GM23338 (cell line): ENCODE measurements around the gene FOXC2.

Source experiments
- CREB1 ChIP-seq: fragments of 250-450 bp; sonication (Bioruptor Pico); IDR thresholded peaks from 2 replicates; pipeline ENCODE4 v1.5.0; 2020; ENCODE audit warnings: low read depth, mild to moderate bottlenecking, moderate library complexity
- ETS1 ChIP-seq: IDR thresholded peaks from 2 replicates; pipeline ENCODE4 v1.6.1; 2016; ENCODE audit warnings: antibody characterized with exemption
- EZH2 ChIP-seq: fragments of 200-600 bp; sonication (generic); IDR thresholded peaks from one replicate; pipeline ENCODE4 v1.8.0; 2017; ENCODE audit warnings: antibody characterized with exemption, mild to moderate bottlenecking, low read depth; ENCODE audit not compliant: unreplicated experiment
- EZH2phosphoT487 ChIP-seq: fragments of 200-600 bp; sonication (generic); IDR thresholded peaks from one replicate; pipeline ENCODE4 v1.8.1; 2018; ENCODE audit warnings: antibody characterized with exemption; ENCODE audit not compliant: unreplicated experiment
- JUNB ChIP-seq: IDR thresholded peaks from one replicate; pipeline ENCODE4 v1.6.1; 2016; ENCODE audit warnings: antibody characterized with exemption; ENCODE audit not compliant: unreplicated experiment
- POLR2AphosphoS5 ChIP-seq: IDR thresholded peaks from 2 replicates; pipeline ENCODE4 v1.6.1; 2016; ENCODE audit warnings: antibody characterized with exemption, low read depth
- ZNF114 ChIP-seq: fragments of 250-450 bp; sonication (Bioruptor Pico); IDR thresholded peaks from 2 replicates; pipeline ENCODE4 v1.5.0; 2020; ENCODE audit warnings: mild to moderate bottlenecking, moderate library complexity
- TF ChIP-seq, protein P1 (sequence below), 2 experiments: fragments of 200-600 bp in 1 of 2; sonication (generic) in 1 of 2; conservative IDR thresholded peaks; 2 replicates each; pipeline versions ENCODE4 v1.5.1 to v1.6.1; 2016 to 2017; ENCODE audit warnings: antibody characterized with exemption in 2 of 2, low read depth in 2 of 2, mild to moderate bottlenecking in 2 of 2, moderate library complexity in 1 of 2

DNA sequence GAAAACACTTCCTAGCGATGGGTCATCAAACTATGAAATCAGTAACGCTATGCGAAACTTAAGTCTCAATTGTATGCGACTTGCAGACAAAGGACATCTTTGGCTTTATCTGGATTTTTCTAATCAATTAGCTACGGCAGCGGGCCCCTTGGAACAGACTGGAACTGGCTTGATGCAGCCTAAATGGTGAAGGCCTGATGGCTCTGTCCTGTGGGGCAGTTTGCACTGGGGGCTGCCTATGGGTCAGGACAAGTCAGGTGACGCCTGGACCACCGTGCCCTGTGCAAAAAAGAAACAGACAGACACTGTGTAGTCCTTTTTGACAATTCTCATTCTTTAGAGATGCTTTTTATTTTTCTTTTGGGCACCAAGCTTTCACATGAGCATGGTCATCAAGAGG lies 33.6 kb upstream of the FOXC2 start:
- TF ChIP-seq, protein P1, sequence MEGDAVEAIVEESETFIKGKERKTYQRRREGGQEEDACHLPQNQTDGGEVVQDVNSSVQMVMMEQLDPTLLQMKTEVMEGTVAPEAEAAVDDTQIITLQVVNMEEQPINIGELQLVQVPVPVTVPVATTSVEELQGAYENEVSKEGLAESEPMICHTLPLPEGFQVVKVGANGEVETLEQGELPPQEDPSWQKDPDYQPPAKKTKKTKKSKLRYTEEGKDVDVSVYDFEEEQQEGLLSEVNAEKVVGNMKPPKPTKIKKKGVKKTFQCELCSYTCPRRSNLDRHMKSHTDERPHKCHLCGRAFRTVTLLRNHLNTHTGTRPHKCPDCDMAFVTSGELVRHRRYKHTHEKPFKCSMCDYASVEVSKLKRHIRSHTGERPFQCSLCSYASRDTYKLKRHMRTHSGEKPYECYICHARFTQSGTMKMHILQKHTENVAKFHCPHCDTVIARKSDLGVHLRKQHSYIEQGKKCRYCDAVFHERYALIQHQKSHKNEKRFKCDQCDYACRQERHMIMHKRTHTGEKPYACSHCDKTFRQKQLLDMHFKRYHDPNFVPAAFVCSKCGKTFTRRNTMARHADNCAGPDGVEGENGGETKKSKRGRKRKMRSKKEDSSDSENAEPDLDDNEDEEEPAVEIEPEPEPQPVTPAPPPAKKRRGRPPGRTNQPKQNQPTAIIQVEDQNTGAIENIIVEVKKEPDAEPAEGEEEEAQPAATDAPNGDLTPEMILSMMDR (conservative IDR thresholded peaks at IDR 0.05; ENCODE audit: low read depth in 2 of 2), result no peak
- TF ChIP-seq EZH2 (no peak), JUNB (no peak), POLR2AphosphoS5 (no peak), CREB1 (CRISPR knock-in tag) (no peak), EZH2phosphoT487 (no peak), ZNF114 (CRISPR knock-in tag) (no peak), ETS1 (no peak)
